SKM-1 treated with dmso at 0.1 percent for 144 hours (cell line): Measurements from ENCODE around the gene SCG3.

Experiments
- DNase-seq: peaks from one replicate; lab custom pipeline; 2025; ENCODE audit not compliant: unreplicated experiment; lab: John Stamatoyannopoulos, UW

The SCG3 gene

DNA sequence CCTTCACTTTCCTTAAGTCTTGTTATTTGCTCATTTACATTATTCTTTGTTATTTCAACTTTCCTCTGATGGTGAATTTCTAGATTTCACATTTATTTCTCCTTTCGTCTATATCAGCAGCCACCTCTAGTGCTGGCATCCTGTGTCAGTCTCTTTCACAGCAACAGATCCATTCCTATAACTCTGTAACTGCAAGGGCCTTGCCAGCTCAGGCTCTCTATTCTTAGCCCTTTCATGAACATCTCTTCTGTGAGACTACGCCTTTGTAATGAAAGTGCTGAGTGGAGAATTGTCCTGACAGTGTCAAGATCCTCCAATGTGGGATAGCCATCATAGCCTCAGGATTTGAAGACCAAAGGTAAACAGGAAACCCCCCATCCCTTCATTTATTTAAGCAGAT is 3.9 kb upstream of the SCG3 start:
- DNase-seq = no peak

DNA sequence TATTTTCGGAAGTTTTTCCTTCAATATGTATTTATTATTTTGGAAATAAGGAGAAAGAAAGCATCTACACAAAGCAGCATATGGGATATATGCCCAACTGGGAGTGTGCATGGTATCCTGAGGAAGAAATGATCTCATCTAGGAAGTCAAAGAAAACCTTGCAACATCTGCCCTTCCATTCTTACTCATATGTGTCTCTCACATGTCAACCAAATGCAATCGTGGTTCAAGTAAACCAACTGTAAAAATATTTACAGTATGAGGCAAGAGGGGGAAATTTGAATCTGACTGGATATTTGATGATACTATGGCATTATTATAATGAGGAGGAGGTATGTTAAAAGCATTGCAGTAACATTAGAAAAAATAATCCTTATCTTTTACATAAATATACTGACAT is 3.2 kb upstream of the SCG3 start:
- no peak for DNase-seq

DNA sequence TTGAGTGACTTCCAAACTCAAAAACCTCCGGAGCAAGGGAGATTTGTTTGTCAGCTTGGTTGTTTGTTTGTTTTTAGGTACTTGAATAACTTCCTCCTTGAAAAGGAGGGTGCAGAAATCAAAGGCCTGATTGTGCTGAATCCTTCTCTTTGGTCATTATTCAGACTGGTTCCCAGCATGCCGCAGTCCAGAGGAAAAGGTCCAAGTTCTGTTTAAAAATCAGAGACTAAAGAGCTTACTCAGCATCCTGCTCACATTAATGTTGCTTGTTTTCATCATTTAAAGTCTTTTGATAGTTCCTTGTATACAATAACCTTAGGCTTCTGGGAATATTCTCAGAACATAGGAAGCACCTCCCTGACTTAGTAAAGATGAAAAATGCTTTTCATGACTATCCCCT is 982 bp upstream of the SCG3 start:
- DNase-seq = no peak

DNA sequence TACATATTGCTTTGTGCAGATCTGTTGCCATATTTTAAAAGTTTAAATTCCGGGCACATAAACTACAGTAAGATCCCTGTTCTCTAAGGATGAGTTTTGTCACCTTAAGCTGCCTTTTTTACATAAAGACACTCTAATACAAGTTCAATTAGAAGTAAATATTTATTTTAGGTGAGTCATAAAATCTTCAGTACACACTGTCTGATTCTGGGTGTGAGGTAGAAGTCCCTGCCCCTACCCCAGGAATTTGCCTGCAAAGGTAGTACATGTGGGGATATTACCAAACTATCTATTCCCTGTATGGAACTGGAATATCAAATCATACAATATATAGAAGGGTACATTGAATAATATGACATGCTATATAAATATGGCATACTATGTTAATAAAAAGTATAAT is 6.3 kb downstream of the SCG3 start:
- no peak for DNase-seq

DNA sequence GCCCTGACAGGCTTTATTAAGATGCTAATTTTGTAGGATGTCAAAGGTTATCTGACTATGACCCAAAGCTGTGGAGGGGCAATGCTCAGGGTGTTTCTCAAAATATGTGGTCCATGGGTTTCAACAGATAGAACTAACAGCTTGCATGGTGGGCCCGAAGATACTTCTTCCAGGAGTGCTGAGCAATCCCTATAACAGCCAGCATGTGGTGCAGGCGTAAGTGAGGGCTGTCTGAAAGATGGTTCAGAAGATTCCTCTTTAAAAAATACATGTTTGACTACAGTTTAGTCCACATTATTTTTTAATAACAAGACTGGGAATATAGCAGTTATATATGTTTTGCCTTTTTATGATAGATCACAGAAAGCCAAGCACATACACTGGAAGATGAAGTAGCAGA is 7.6 kb downstream of the SCG3 start:
- no peak for DNase-seq

DNA sequence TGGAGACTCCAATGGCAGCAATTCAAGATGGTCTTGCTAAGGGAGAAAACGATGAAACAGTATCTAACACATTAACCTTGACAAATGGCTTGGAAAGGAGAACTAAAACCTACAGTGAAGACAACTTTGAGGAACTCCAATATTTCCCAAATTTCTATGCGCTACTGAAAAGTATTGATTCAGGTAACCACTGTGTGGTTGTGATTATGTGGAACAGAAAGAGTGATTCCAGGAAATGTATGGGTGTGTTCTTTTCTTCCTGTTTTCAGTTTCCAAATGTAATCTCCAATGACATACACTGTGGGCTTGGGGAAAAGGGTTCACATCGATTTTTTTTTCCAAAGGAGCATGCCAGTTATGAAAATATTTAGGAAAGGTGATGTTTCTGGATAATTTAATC is 10.9 kb downstream of the SCG3 start:
- peak; percentile 24 for DNase-seq

DNA sequence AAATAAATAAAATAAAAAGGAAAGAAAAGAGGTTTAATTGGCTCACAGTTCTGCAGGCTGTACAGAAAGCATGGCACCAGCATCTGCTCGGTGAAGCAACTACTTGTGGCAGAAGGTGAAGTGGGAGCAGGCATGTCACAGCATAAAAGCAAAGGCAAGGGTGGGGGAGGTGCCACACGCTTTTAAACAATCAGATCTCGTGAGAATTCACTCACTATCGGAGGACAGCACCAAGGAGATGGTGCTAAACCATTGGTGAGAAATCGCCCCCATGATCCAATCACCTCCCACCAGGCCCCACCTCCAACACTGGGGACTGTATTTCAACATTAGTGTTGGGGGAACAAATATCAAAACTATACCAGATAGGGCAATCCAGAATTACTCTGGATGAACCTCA is 15.3 kb downstream of the SCG3 start:
- no peak for DNase-seq

DNA sequence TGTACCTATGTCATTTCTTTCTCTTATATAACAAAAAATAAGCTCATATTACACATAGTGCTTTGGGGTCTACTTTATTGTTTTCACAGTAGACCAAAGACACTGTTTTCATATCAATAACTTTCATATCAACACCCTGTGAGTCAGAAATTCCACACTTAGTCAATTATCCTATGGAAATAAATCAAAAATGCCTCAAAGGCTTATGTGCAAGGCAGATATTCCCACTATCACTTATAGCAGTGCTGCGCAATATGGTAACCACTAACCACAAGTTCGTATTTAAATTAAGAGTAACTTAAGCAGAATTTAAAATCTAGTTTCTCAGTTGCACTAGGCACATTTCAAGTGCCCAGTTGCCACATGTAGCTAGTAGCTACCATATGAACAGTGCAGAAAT is 15.9 kb downstream of the SCG3 start:
- DNase-seq = no peak

DNA sequence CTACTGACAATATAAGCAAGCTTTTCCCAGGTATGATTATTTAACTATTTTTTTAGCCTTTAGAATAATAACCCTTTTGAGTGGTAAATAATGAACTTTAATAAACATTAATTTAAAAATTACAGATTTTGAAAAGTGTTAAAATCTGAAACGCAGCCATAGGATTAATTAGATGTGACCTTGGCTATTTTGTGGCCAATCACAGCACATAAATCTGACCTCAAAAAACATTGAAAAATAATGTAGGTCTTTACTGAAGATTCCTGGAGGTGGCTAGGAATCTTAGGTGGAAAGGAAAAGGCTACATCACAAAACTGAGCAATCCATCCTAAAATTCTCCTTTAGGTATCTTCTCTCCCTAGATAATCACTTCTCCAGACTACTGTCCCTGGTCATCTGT is 18.1 kb downstream of the SCG3 start:
- DNase-seq = no peak

DNA sequence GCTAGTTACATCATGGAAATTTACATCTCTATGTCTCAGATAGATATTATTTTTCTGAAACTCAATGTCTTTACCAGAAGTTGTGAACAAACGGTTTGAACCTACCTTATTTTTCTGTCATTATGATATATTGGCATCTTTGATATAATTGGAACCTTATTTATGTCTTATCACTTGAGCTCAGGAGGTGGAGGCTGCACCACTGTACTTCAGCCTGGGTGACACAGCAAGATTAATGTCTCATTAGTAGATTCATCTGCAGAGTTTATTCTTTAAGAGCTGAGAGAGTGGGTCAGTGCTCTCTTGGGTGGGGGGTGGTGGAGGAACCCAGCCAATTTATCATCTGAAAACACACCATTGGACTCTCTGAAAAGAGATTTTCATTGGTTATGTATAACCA is 21.4 kb downstream of the SCG3 start:
- DNase-seq = no peak

DNA sequence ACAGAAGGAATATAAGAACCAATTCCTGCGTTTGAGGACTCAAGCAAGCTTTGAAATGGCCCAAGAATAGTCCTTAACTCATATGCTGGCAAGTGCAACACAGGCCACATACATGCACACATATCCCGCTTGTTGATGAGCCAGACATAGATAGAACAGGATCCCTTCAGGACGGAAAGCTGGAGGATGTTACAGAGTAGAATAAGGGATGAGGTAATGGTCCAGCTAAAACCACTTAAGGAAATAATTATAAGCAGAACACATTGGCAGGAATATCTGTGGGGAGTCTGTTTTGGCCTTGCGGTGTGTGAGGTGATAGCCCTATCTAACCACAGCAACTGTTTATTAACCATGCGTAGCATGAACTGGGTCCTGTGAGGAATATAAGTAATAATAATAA is 25.0 kb downstream of the SCG3 start:
- DNase-seq = no peak

DNA sequence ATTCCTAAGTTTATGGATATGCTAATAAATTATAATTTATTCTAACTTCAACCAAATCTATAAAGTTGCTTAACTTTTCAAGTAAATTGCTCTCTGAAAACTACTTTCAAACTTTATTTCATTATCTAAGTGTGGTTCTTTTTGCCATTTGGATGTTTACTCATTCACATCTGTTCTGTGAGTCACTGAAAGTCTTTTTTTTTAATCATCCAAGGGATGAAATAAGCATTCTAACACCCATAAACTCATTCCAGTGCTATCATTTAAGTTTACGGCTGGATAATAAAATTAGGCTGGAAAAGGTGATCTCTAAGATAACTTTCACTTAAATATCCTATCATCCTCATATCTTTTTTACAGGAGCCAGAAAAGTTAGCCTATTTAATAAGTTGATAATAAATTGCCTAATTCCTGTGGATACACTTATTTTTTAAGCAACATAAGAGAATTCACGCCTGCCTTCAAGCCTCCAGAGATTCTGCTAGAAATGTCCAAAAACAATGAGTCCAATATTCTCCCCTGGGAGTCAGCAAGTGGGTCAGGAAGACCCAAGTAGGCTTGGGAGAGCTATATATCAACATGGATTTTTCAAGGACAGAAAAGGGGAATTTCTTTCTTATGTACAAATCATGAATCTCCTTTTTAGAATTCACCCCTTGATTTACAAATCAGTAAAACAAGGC is 25.8 kb downstream of the SCG3 start:
- no peak for DNase-seq

DNA sequence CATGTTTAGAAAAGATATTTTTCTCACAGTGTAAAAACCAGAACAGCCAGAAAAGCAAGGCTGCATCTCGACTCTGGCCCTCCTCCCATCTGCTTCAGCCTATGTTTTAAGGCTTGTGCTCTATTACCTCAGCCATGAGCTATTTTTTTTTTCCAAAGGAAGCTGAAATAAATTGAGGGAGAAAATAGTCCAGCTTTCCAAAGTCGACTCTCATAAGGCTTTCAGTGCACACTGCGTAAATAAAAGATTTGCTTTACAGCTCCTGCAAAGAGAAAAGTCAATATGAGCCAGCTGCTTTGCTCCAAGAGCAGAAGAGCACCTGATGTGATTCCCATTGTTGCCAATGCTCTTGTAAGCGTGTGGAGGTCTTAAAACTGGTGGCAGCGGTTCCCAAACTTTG is 26.7 kb downstream of the SCG3 start:
- DNase-seq = no peak

DNA sequence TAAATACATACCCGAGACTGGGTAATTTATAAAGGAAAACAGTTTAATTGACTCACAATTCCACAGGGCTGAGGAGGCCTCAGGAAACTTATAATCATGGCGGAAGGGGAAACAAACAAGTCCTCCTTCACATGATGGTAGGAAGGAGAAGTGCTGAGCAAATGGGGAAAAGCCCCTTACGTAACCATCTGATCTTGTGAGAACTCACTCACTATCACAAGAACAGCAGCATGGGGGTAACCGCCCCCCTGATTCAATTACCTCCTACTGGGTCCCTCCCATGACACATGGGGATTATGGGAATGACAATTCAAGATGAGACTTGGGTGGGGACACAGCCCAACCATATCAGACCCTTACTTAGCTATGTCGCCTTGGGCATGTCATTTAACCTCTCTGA is 27.7 kb downstream of the SCG3 start:
- DNase-seq = peak; percentile 6

DNA sequence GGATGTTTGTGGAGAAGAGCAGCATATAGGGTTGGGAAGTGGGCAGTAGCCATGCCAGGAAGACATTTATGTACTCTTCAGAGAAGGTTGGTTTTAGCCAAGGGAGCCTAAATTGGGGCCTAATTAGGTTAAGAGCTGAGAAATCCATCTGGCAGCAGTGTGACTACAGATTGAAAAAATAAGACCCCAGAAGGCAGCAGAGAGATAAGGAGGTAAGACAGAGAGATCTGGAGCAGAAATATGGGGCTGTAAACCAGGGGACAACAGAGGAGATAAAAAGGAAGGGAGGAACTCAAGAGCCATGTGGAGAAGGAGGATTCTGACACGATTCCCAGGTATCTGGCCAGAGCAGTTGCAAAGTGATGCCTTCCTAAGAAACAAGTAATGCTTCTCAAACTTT is 32.9 kb downstream of the SCG3 start:
- no peak for DNase-seq

DNA sequence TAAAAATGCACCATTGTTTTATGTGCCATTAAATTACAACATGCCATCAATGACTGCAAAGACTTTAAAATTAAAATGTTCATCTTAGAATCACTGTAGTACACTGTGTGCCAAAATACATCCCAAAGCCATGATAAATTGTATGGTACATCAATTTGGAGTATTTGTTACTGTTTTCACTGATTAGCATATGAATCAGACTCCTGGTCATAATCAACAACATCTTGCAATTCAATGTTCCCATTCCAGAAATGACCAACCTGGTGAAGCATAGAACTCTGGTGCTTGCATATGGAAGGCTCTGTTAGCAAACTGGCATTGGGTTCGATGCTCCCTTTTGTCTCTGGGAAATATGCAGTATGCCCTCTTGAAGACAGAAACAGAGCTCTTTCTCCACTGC is 33.6 kb downstream of the SCG3 start:
- no peak for DNase-seq

DNA sequence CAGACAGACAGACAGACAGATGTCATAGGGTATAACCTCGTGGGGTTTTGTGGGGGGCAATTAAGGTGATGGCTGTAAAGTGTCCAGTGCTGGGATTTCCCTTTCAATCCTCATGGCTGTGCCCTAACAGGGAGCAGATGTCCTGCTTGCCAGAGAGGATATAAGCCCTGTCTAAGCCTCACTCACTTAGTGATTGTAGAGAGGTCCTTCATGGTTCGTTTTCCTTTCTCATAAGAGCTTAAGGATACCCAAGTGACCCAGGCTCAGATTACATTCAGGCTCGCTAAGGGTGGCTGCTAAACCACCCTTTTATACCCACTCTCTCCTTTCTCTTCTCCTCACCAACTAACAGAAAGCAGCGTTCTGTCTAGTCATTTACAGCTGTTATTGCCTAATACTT is 36.9 kb downstream of the SCG3 start:
- no peak for DNase-seq

DNA sequence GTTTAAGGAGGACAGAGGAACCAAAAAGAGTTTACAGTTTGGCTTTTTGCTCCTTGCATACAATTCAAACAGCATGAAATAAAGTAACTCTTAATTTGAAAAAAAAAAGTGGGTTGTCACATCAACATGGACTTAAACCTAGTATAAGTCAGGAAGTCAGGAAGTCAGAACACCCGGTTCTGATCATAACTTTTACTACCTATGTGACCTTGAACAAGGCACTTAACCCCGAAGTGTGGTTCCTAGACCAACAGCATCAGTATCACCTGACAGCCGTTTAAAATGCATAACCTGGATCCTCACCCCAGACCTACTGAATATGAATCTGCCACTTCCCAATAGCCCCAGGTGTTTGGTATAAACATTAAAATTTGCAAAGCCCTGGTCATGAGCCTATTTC is 37.4 kb downstream of the SCG3 start:
- no peak for DNase-seq

DNA sequence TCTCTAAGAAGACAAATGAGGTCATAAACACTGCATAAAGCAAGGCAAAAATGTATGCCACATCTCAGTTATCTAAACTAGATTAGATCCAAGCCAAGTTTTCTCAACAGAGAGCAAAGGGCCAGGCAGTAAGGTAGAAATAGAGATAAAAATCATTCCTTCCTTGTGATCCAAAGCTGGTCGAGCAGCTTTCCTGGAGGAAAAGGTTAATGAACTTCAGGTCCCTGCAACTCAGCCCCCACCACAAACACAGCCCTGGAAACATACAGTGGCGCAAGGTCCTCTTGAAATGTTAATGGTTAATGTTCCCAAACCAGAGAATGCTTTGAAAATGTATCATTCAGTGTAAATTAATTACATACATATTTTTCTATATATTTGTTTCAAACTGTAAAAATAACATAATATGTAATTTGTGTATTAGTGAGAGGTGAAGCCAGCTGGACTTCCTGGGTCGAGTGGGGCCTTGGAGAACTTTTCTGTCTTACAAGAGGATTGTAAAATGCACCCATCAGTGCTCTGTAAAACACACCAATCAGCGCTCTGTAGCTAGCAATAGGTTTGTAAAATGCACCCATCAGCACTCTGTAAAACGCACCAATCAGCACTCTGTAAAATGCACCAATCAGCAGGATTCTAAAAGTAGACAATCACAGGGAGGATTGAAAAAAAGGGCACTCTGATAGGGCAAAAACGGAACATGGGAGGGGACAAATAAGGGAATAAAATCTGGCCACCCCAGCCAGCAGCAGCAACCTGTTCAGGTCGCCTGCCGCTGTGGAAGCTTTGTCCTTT is 39.1 kb downstream of the SCG3 start:
- no peak for DNase-seq

DNA sequence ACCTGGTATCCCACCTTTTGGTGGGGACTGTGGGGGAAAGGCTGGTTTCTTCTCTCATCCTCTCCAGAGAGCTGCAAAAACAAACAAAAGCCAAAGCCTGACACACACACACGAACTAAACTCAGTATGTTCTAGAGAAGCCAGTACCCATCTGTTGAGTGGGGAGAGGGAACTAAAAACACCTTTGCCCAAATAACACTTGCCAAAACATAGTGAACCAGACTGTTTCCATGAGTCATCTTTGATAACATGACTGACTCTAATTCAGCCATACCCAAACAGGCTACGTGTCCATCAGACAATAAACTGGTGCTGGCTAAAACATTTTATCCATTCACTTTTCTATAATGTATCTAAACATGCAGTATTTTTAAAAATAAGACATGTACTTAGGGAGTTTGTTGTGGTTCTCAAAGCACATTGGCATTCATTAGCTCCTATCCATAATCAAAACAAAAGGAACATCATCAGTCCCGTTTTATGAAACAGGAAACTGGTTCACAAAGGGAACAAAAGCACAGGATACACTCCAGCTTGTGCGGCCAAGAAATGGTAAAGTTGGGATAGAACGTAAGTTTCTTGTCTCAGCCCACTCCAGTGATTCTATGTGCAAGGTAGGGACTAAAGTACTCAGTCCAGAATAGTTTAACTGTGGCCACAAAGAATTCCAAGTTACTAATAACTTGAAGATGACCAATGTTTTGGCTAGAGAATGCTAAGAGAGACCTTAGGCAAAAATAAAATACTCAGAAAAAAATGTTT is 40.1 kb downstream of the SCG3 start:
- no peak for DNase-seq

DNA sequence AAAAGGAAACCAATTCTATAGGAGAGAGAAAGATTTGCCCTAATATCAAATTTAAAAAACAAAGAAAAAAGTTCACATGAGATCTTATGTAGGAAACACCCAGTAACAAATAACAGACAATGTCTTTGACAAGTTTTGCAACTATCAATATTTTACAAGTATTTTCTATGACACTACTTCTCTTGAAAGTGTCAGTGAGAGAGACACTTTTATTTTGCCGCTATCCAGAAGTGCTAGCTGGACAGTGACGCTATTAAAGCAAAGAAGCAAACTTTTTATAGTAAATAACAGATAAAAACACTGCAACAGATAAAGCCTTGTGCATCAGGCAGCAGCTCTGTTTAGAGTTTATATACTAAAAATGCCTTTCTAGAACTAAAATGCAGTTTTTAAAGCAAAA is 42.9 kb downstream of the SCG3 start:
- DNase-seq = no peak

DNA sequence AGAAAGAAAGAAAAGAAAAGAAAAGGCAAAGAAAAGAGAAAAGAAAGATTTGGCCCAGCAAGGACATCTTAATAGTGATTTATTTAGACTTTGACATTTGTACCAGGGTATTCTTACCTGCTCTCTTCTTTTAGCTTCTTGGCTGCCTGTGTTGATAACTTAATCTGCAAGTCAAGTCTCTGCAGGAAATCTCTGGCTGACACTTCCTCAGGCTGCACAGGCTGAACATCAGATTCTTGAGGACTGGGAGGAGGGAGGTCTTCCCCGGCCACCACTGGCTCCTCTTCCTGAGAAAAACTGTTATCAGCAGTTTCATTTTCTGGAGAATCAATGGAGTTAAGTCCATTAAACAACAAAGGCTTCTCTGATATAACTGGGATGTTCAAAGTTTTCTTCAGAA is 43.4 kb downstream of the SCG3 start:
- DNase-seq = no peak
